IMR-90 (cell line): Measurements from ENCODE around the gene MET. TPM values are rescaled to one million over a fixed set of nuclear protein-coding genes. Genes with fewer than 3 reads are reported as not detected.

Experiments
- ATAC-seq: fragments of 200-7000 bp; cut with Tn5 transposase; 2 replicates; pipeline ENCODE4 v1.9.1; 2020; ENCODE audit warnings: low read depth, mild to moderate bottlenecking, moderate library complexity
- BruUV-seq: library from RNA; stranded (reverse); fragments of 400-500 nt; replicated peaks from 2 replicates; lab custom pipeline; 2021; lab: Mats Ljungman, UMichigan
- CTCF ChIA-PET: fragments of 300-600 bp; formaldehyde crosslinking; extraction: SDS; loops from one replicate; lab custom pipeline; 2021; ENCODE audit warnings: antibody characterized with exemption; lab: Yijun Ruan, JAX
- POLR2A ChIA-PET: fragments of 300-600 bp; sonication (Branson Sonifier 250); formaldehyde crosslinking; loops from one replicate; lab custom pipeline; 2022; ENCODE audit warnings: antibody characterized with exemption; ENCODE audit not compliant: unreplicated experiment; lab: Charles Lee
- DNase-seq: peaks from one replicate; pipeline ENCODE4 v3.0.0; 2013
- H2AFZ ChIP-seq: replicated peaks from 2 replicates; pipeline ENCODE3; 2013; ENCODE audit warnings: low read length, mild to moderate bottlenecking; ENCODE audit not compliant: poor library complexity
- H2AK5ac ChIP-seq: 2 replicates; pipeline ENCODE4 v1.6.1; 2013; ENCODE audit warnings: low read depth, low read length, inconsistent platforms
- H2AK9ac ChIP-seq: replicated peaks from 2 replicates; pipeline ENCODE3; 2013; ENCODE audit warnings: mild to moderate bottlenecking, low read depth, low read length, moderate library complexity; ENCODE audit not compliant: poor library complexity
- H2BK120ac ChIP-seq: 2 replicates; pipeline ENCODE4 v1.6.1; 2013; ENCODE audit warnings: low read depth, low read length, inconsistent platforms
- H2BK15ac ChIP-seq: 3 replicates; pipeline ENCODE4 v1.6.1; 2013; ENCODE audit warnings: low read depth, low read length, inconsistent platforms
- H2BK20ac ChIP-seq: 2 replicates; pipeline ENCODE4 v1.6.1; 2013; ENCODE audit warnings: low read depth, mild to moderate bottlenecking, inconsistent platforms, low read length, moderate library complexity
- H2BK5ac ChIP-seq: 2 replicates; pipeline ENCODE4 v1.6.1; 2013; ENCODE audit warnings: mild to moderate bottlenecking, low read depth, low read length, inconsistent platforms; ENCODE audit not compliant: poor library complexity, severe bottlenecking
- H3K14ac ChIP-seq: replicated peaks from 2 replicates; pipeline ENCODE4 v1.6.1; 2013; ENCODE audit warnings: low read depth, low read length, inconsistent platforms
- H3K18ac ChIP-seq: 2 replicates; pipeline ENCODE4 v1.6.1; 2013; ENCODE audit warnings: low read depth, low read length, control low read depth
- H3K23ac ChIP-seq: 2 replicates; pipeline ENCODE4 v1.6.1; 2013; ENCODE audit warnings: low read depth, low read length, inconsistent platforms
- H3K27ac ChIP-seq: 2 replicates; pipeline ENCODE4 v1.5.1; 2013; ENCODE audit warnings: mild to moderate bottlenecking, control low read depth, low read length; ENCODE audit not compliant: insufficient read depth
- H3K27me3 ChIP-seq: 2 replicates; pipeline ENCODE4 v1.6.1; 2013; ENCODE audit warnings: low read length; ENCODE audit not compliant: control insufficient read depth, insufficient read depth
- H3K36me3 ChIP-seq: 2 replicates; pipeline ENCODE4 v1.6.1; 2013; ENCODE audit warnings: low read length, mixed read lengths; ENCODE audit not compliant: control insufficient read depth, insufficient read depth
- H3K4ac ChIP-seq: 2 replicates; pipeline ENCODE4 v1.6.1; 2013; ENCODE audit warnings: low read depth, low read length, inconsistent platforms
- H3K4me1 ChIP-seq: 2 replicates; pipeline ENCODE4 v1.6.1; 2013; ENCODE audit warnings: low read length, mixed read lengths; ENCODE audit not compliant: control insufficient read depth, insufficient read depth
- H3K4me2 ChIP-seq: 2 replicates; pipeline ENCODE4 v1.6.1; 2013; ENCODE audit warnings: low read depth, mild to moderate bottlenecking, control low read depth, low read length, moderate library complexity
- H3K4me3 ChIP-seq: 2 replicates; pipeline ENCODE4 v1.5.1; 2013; ENCODE audit warnings: low read depth, mild to moderate bottlenecking, control low read depth, low read length, moderate library complexity; ENCODE audit not compliant: insufficient read depth
- H3K56ac ChIP-seq: 2 replicates; pipeline ENCODE4 v1.6.1; 2013; ENCODE audit warnings: low read length, inconsistent platforms; ENCODE audit not compliant: insufficient read depth; ENCODE audit errors: extremely low read depth
- H3K79me1 ChIP-seq, 2 experiments: 2 replicates each; pipeline ENCODE4 v1.6.1; 2013; ENCODE audit warnings: low read length in 2 of 2, inconsistent platforms in 1 of 2, low read depth in 1 of 2
- H3K9ac ChIP-seq: 2 replicates; pipeline ENCODE4 v1.6.1; 2013; ENCODE audit warnings: low read depth, low read length, control low read depth
- H3K9me1 ChIP-seq: 2 replicates; pipeline ENCODE4 v1.6.1; 2013; ENCODE audit warnings: low read length, inconsistent platforms; ENCODE audit not compliant: insufficient read depth
- H3K9me3 ChIP-seq: 2 replicates; pipeline ENCODE4 v1.6.1; 2013; ENCODE audit warnings: low read length; ENCODE audit not compliant: control insufficient read depth, insufficient read depth
- H4K20me1 ChIP-seq: 2 replicates; pipeline ENCODE4 v1.6.1; 2013; ENCODE audit warnings: low read length, inconsistent platforms; ENCODE audit not compliant: insufficient read depth
- H4K5ac ChIP-seq: 2 replicates; pipeline ENCODE4 v1.6.1; 2013; ENCODE audit warnings: mild to moderate bottlenecking, low read depth, low read length, control low read depth
- H4K8ac ChIP-seq, 2 experiments: 2 replicates each; pipeline ENCODE4 v1.6.1; 2013; ENCODE audit warnings: low read depth in 2 of 2, low read length in 2 of 2, control low read depth in 1 of 2, inconsistent platforms in 1 of 2
- H4K91ac ChIP-seq: 2 replicates; pipeline ENCODE4 v1.6.1; 2013; ENCODE audit warnings: low read depth, low read length, inconsistent platforms; ENCODE audit not compliant: insufficient read depth
- CEBPB ChIP-seq: IDR thresholded peaks from 2 replicates; pipeline ENCODE4 v1.6.1; 2012; ENCODE audit warnings: low read depth, low read length, improper control_type of control experiment
- CHD1 ChIP-seq: IDR thresholded peaks from 2 replicates; pipeline ENCODE4 v1.6.1; 2012; ENCODE audit warnings: low read depth, low read length, improper control_type of control experiment
- CTCF ChIP-seq: conservative IDR thresholded peaks from 2 replicates; pipeline ENCODE4 v1.5.1; 2012; ENCODE audit warnings: mild to moderate bottlenecking, low read depth, low read length, improper control_type of control experiment
- ELK1 ChIP-seq: fragments of 150-350 bp; IDR thresholded peaks from 2 replicates; pipeline ENCODE4 v1.6.1; 2016; ENCODE audit warnings: low read depth, mild to moderate bottlenecking, low read length, moderate library complexity, borderline replicate concordance
- FOS ChIP-seq: fragments of 150-350 bp; IDR thresholded peaks from 2 replicates; pipeline ENCODE4 v1.6.1; 2016; ENCODE audit warnings: low read depth, low read length
- MAFK ChIP-seq: IDR thresholded peaks from 2 replicates; pipeline ENCODE4 v1.6.1; 2012; ENCODE audit warnings: low read depth, low read length, improper control_type of control experiment
- MAZ ChIP-seq: IDR thresholded peaks from 2 replicates; pipeline ENCODE4 v1.6.1; 2012; ENCODE audit warnings: low read depth, mild to moderate bottlenecking, low read length, improper control_type of control experiment, moderate library complexity, borderline replicate concordance
- MXI1 ChIP-seq: IDR thresholded peaks from 2 replicates; pipeline ENCODE4 v1.6.1; 2012; ENCODE audit warnings: low read depth, mild to moderate bottlenecking, low read length, moderate library complexity, borderline replicate concordance
- NFE2L2 ChIP-seq: fragments of 150-350 bp; IDR thresholded peaks from 2 replicates; pipeline ENCODE4 v1.6.1; 2016; ENCODE audit warnings: low read depth, mild to moderate bottlenecking, low read length
- POLR2A ChIP-seq: IDR thresholded peaks from 2 replicates; pipeline ENCODE4 v1.6.1; 2012; ENCODE audit warnings: mild to moderate bottlenecking, low read depth, low read length
- RFX5 ChIP-seq: IDR thresholded peaks from 2 replicates; pipeline ENCODE4 v1.8.0; 2012; ENCODE audit warnings: low read depth, mild to moderate bottlenecking, low read length, moderate library complexity
- SMC3 ChIP-seq: fragments of 150-350 bp; IDR thresholded peaks from 2 replicates; pipeline ENCODE4 v1.6.1; 2016; ENCODE audit warnings: low read depth, mild to moderate bottlenecking, antibody characterized with exemption, low read length, moderate library complexity
- USF2 ChIP-seq: fragments of 150-350 bp; IDR thresholded peaks from 2 replicates; pipeline ENCODE4 v1.6.1; 2017; ENCODE audit warnings: mild to moderate bottlenecking, antibody characterized with exemption, low read length, low read depth
- WGBS, 2 experiments: methylation state at CpG; one replicate each; pipeline versions ENCODE4 v1.1.5 to v1.1.7; 2013; ENCODE audit warnings: missing lambda C conversion rate in 2 of 2; ENCODE audit not compliant: insufficient read length in 1 of 2; ENCODE audit errors: extremely low coverage in 2 of 2; 5-methylcytosine and 5-hydroxymethylcytosine counted together
- dilution Hi-C: fragments of 300-500 bp; cut with HindIII; formaldehyde crosslinking; loops from one replicate; pipeline ENCODE4 v1.14.3; 2018; ENCODE audit warnings: low sequenced_read_pairs; ENCODE audit not compliant: unreplicated experiment
- in situ Hi-C: fragments of 300-500 bp; cut with MboI; formaldehyde crosslinking; loops from 3 replicates; pipeline ENCODE4 v1.14.3; 2019; ENCODE audit warnings: low sequenced_read_pairs, inconsistent platforms, mixed read lengths
- intact Hi-C: fragments of 100-400 bp; cut with micrococcal nuclease; formaldehyde crosslinking; loops from 2 replicates; pipeline ENCODE4 v1.10.0; 2022
- polyA plus RNA-seq, 3 experiments: library from polyadenylated mRNA; depleted of rRNA; stranded (reverse); fragments of >200 nt; gene quantifications; 2 replicates each; pipeline ENCODE4 v1.2.3, GENCODE V29; 2012; ENCODE audit warnings: low replicate concordance in 1 of 3
- total RNA-seq: library from RNA; depleted of rRNA; stranded (reverse); fragments of >200 nt; gene quantifications from 2 replicates; pipeline ENCODE4 v1.2.3, GENCODE V29; 2012

MET gene
- total and polyA plus RNA-seq, 2 of the 4 experiments (the other 2 are of a cell fraction), result 15.0 to 84.6 TPM

- TF ChIP-seq USF2, result no peak
Measured at GRCh38 chr7:116741625-116742316, 69.8 kb downstream of the MET start (continued).

- Histone ChIP-seq H4K20me1 (no peaks in the 10 kb centered on the region), H3K9me3 (no peaks in the 10 kb centered on the region), H3K79me1 (peaks cover 0 to 3% of the 10 kb centered on the region in 2 experiments; a peak in 2 of 4 replicates), H3K23ac (no peak overlapping the region), H3K4ac (no peak overlapping the region), H3K27ac (no peak overlapping the region), H2BK15ac (no peak overlapping the region), H3K4me2 (no peak overlapping the region), H3K4me3 (no peak overlapping the region), H3K14ac (no peak overlapping the region), H3K36me3 (0 out of 2 replicates have a peak, but pooled peaks cover 2% of the 10 kb centered on the region), H4K5ac (no peak overlapping the region), H2AFZ (no peak overlapping the region), H2BK120ac (no peak overlapping the region), H4K8ac (no peak overlapping the region), H3K18ac (no peak overlapping the region), H4K91ac (no peak overlapping the region), H3K27me3 (no peaks in the 10 kb centered on the region), H2AK5ac (peak overlapping the region; percentile 34; the same call in 1 of the 2 replicates), H2AK9ac (no peak overlapping the region), H3K56ac (no peak overlapping the region), H3K9me1 (peaks cover 13% of the 10 kb centered on the region; the same call in 1 of the 2 replicates), H3K4me1 (peaks cover 14% of the 10 kb centered on the region), H2BK20ac (no peak overlapping the region), H2BK5ac (no peak overlapping the region), H3K9ac (no peak overlapping the region)
- no TSS peak for BruUV-seq
- CTCF ChIA-PET, result interaction anchor here (0.7 kb wide), 2 partner anchors 25 to 32 kb away, joined by 3 read pairs; no protein-coding TSS in a partner anchor
- POLR2A ChIA-PET, result no interaction called here
- intact Hi-C loops (loop anchor here (2.0 kb wide), 1 partner anchor 14 kb away; no protein-coding TSS in a partner anchor), dilution Hi-C loops (no loop called here), in situ Hi-C loops (no loop called here)
- WGBS, 2 experiments, result no CpG with 5 or more reads among the region's 6 CpGs
- ATAC-seq (no peak), DNase-seq (no peak)
- TF ChIP-seq FOS (no peak), MAZ (no peak), NFE2L2 (no peak), ELK1 (no peak), MAFK (no peak), CEBPB (no peak), POLR2A (no peak), SMC3 (no peak), MXI1 (no peak), CHD1 (no peak), CTCF (no peak), RFX5 (no peak)
Measured at GRCh38 chr7:116742641-116743040, 70.6 kb downstream of the MET start.
